Measurements from ENCODE around the gene FOXI1. TPM values are rescaled to one million over a fixed set of nuclear protein-coding genes. Genes with fewer than 3 reads are reported as not detected.
"Not testable (repeated sequence)": the region's sequence is repeated elsewhere in the genome, so short reads cannot be mapped to it uniquely, and the experiment has no call there.

Gene FOXI1
- total RNA-seq, 1 experiment from 2014 or later = 0.07 TPM

- no peak overlapping the region for H3K4me2 ChIP-seq (ENCODE audit: low read depth, low read length, poor library complexity, severe bottlenecking)
- no peak overlapping the region for H3K9ac ChIP-seq (ENCODE audit: low read length)
- no peaks in the 10 kb centered on the region for H3K79me2 ChIP-seq (ENCODE audit: low read length)
- no peaks in the 10 kb centered on the region for H3K9me3 ChIP-seq (ENCODE audit: low read length)
- no peaks in the 10 kb centered on the region for H3K9me2 ChIP-seq (replicated peaks; ENCODE audit: insufficient read depth, low read length)
- DNase-seq = no peak
- no peaks in the 10 kb centered on the region for H4K20me1 ChIP-seq (ENCODE audit: insufficient read depth, low read depth, low read length)
- H3K36me3 ChIP-seq (ENCODE audit: insufficient read depth, low read length) = peaks cover 36% of the 10 kb centered on the region
- no peak overlapping the region for H3K27ac ChIP-seq (ENCODE audit: low read length)
- H3K4me3 ChIP-seq (ENCODE audit: low read length) = no peak overlapping the region
- H3K4me1 ChIP-seq (ENCODE audit: low read length) = peaks cover 7% of the 10 kb centered on the region
- no peaks in the 10 kb centered on the region for H3K27me3 ChIP-seq (ENCODE audit: low read length)
- H2AFZ ChIP-seq (ENCODE audit: low read length) = no peak overlapping the region
These were observed 25.5 kb upstream of the FOXI1 start for GRCh38 chr5:170080217-170080616.

GRCh38 chr5:170080786-170081445, 24.8 kb upstream of the FOXI1 start:
- H3K9me3 ChIP-seq (ENCODE audit: low read length) = no peaks in the 10 kb centered on the region
- H3K4me1 ChIP-seq (ENCODE audit: low read length) = peaks cover 7% of the 10 kb centered on the region
- no peaks in the 10 kb centered on the region for H3K79me2 ChIP-seq (ENCODE audit: low read length)
- H3K4me2 ChIP-seq (ENCODE audit: low read depth, low read length, poor library complexity, severe bottlenecking) = no peak overlapping the region
- no peaks in the 10 kb centered on the region for H3K27me3 ChIP-seq (ENCODE audit: low read length)
- no peak overlapping the region for H3K27ac ChIP-seq (ENCODE audit: low read length)
- no peak for DNase-seq
- H3K9me2 ChIP-seq (replicated peaks; ENCODE audit: insufficient read depth, low read length) = no peaks in the 10 kb centered on the region
- H3K9ac ChIP-seq (ENCODE audit: low read length) = no peak overlapping the region
- no peak overlapping the region for H2AFZ ChIP-seq (ENCODE audit: low read length)
- peaks cover 36% of the 10 kb centered on the region; the same call in 1 of the 2 replicates for H3K36me3 ChIP-seq (ENCODE audit: insufficient read depth, low read length)
- no peaks in the 10 kb centered on the region for H4K20me1 ChIP-seq (ENCODE audit: insufficient read depth, low read depth, low read length)
- no peak overlapping the region for H3K4me3 ChIP-seq (ENCODE audit: low read length)

DNA sequence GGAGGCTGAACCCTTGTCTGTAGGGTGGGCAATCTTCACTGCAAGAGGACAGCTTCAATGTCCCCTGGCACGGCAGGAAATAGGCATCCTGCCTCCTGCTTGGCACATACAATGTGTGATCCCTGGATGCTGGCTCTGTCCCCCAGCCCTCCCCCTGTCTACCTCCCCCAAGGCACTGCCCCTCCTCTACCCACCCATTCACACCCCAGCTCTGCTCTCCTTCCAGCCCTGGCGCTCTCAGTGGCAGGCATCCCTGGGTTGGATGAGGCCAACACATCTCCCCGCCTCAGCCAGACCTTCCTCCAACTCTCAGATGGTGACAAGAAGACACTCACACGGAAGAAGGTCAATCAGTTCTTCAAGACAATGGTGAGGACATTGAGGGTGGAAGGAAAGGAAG, 24.1 kb upstream of the FOXI1 start:
- no peaks in the 10 kb centered on the region for H4K20me1 ChIP-seq (ENCODE audit: insufficient read depth, low read depth, low read length)
- H3K4me3 ChIP-seq (ENCODE audit: low read length) = no peak overlapping the region
- H3K9me2 ChIP-seq (replicated peaks; ENCODE audit: insufficient read depth, low read length) = no peaks in the 10 kb centered on the region
- peaks cover 34% of the 10 kb centered on the region; the same call in 1 of the 2 replicates for H3K36me3 ChIP-seq (ENCODE audit: insufficient read depth, low read length)
- DNase-seq = no peak
- no peak overlapping the region for H3K4me2 ChIP-seq (ENCODE audit: low read depth, low read length, poor library complexity, severe bottlenecking)
- no peak overlapping the region for H2AFZ ChIP-seq (ENCODE audit: low read length)
- no peaks in the 10 kb centered on the region for H3K79me2 ChIP-seq (ENCODE audit: low read length)
- H3K9me3 ChIP-seq (ENCODE audit: low read length) = no peaks in the 10 kb centered on the region
- H3K27ac ChIP-seq (ENCODE audit: low read length) = no peak overlapping the region
- peaks cover 7% of the 10 kb centered on the region for H3K4me1 ChIP-seq (ENCODE audit: low read length)
- no peaks in the 10 kb centered on the region for H3K27me3 ChIP-seq (ENCODE audit: low read length)
- H3K9ac ChIP-seq (ENCODE audit: low read length) = no peak overlapping the region

GRCh38 chr5:170082701-170083100, 23.0 kb upstream of the FOXI1 start:
- Histone ChIP-seq H3K36me3 (ENCODE audit: insufficient read depth, low read length) (peaks cover 34% of the 10 kb centered on the region; the same call in 1 of the 2 replicates), H4K20me1 (ENCODE audit: insufficient read depth, low read depth, low read length) (no peaks in the 10 kb centered on the region), H2AFZ (ENCODE audit: low read length) (no peak overlapping the region), H3K9me3 (ENCODE audit: low read length) (no peaks in the 10 kb centered on the region), H3K27me3 (ENCODE audit: low read length) (no peaks in the 10 kb centered on the region), H3K4me3 (ENCODE audit: low read length) (no peak overlapping the region), H3K9ac (ENCODE audit: low read length) (no peak overlapping the region), H3K4me2 (ENCODE audit: low read depth, low read length, poor library complexity, severe bottlenecking) (no peak overlapping the region), H3K79me2 (ENCODE audit: low read length) (no peaks in the 10 kb centered on the region), H3K27ac (ENCODE audit: low read length) (no peak overlapping the region), H3K4me1 (ENCODE audit: low read length) (peaks cover 7% of the 10 kb centered on the region), H3K9me2 (replicated peaks; ENCODE audit: insufficient read depth, low read length) (no peaks in the 10 kb centered on the region)
- no peak for DNase-seq

DNA sequence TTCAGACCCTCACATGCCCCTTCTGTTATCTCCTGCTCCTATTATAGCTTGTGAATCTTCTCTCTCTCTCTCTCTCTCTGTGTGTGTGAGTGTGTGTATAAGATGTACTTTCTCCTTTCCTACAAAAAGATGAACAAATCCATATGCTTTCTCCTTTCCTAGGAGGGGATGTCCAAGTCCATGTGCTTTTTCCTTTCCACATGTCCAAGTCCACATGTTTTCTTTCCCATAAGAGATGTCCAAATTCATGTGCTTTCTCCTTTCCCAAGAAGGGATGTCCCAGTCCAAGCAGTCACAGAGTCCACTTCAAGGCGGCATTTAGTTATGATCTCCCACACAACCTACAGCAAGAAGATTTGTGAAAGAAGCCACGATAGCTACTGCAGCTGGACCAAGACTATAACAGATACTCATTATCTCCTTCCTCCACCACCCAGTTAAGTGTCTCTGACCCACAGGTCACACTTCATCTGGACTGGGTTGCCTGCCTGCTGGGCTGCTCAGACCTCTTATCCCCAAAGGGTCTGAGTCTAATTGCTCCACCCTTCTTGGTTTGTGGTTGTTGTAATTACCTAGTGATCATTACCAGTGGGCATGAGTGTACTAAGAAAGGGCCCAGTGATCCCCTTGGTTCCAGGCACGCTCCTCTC, 18.4 kb upstream of the FOXI1 start:
- Histone ChIP-seq H3K4me1 (ENCODE audit: low read length) (peaks cover 7% of the 10 kb centered on the region), H3K36me3 (ENCODE audit: insufficient read depth, low read length) (peaks cover 17% of the 10 kb centered on the region; the same call in 1 of the 2 replicates), H2AFZ (ENCODE audit: low read length) (no peak overlapping the region), H3K9ac (ENCODE audit: low read length) (no peak overlapping the region), H3K27ac (ENCODE audit: low read length) (no peak overlapping the region), H3K4me2 (ENCODE audit: low read depth, low read length, poor library complexity, severe bottlenecking) (no peak overlapping the region), H3K9me3 (ENCODE audit: low read length) (no peaks in the 10 kb centered on the region), H3K4me3 (ENCODE audit: low read length) (no peak overlapping the region), H4K20me1 (ENCODE audit: insufficient read depth, low read depth, low read length) (no peaks in the 10 kb centered on the region), H3K9me2 (replicated peaks; ENCODE audit: insufficient read depth, low read length) (no peaks in the 10 kb centered on the region), H3K27me3 (ENCODE audit: low read length) (no peaks in the 10 kb centered on the region), H3K79me2 (ENCODE audit: low read length) (no peaks in the 10 kb centered on the region)
- DNase-seq = no peak

GRCh38 chr5:170092455-170093101, 13.1 kb upstream of the FOXI1 start:
- no peaks in the 10 kb centered on the region for H3K9me3 ChIP-seq (ENCODE audit: low read length)
- no peaks in the 10 kb centered on the region for H3K4me1 ChIP-seq (ENCODE audit: low read length)
- H3K27me3 ChIP-seq (ENCODE audit: low read length) = no peaks in the 10 kb centered on the region
- H4K20me1 ChIP-seq (ENCODE audit: insufficient read depth, low read depth, low read length) = no peaks in the 10 kb centered on the region
- no peaks in the 10 kb centered on the region for H3K79me2 ChIP-seq (ENCODE audit: low read length)
- no peak overlapping the region for H2AFZ ChIP-seq (ENCODE audit: low read length)
- DNase-seq = no peak
- no peak overlapping the region for H3K27ac ChIP-seq (ENCODE audit: low read length)
- H3K9ac ChIP-seq (ENCODE audit: low read length) = no peak overlapping the region
- no peak overlapping the region for H3K4me2 ChIP-seq (ENCODE audit: low read depth, low read length, poor library complexity, severe bottlenecking)
- no peaks in the 10 kb centered on the region for H3K9me2 ChIP-seq (replicated peaks; ENCODE audit: insufficient read depth, low read length)
- no peak overlapping the region for H3K4me3 ChIP-seq (ENCODE audit: low read length)
- H3K36me3 ChIP-seq (ENCODE audit: insufficient read depth, low read length) = no peaks in the 10 kb centered on the region

DNA sequence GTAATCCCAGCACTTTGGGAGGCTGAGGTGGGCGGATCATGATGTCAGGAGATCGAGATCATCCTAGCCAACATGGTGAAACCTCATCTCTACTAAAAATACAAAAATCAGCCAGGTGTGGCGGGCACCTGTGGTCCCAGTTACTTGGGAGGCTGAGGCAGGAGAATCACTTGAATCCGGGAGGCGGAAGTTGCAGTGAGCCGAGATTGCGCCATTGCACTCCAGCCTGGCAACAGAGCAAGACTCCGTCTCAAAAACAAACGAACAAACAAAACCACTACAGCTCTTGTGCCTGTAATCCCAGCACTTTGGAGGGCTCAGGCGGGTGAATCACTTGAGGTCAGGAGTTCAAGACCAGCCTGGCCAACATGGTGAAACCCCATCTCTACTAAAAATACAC, 11.4 kb upstream of the FOXI1 start:
- not testable (repeated sequence) for H3K9me3 ChIP-seq (ENCODE audit: low read length); H3K79me2 ChIP-seq (ENCODE audit: low read length); H2AFZ ChIP-seq (ENCODE audit: low read length); H3K9me2 ChIP-seq (replicated peaks; ENCODE audit: insufficient read depth, low read length); H4K20me1 ChIP-seq (ENCODE audit: insufficient read depth, low read depth, low read length); DNase-seq; H3K9ac ChIP-seq (ENCODE audit: low read length); H3K27me3 ChIP-seq (ENCODE audit: low read length); H3K4me1 ChIP-seq (ENCODE audit: low read length); H3K36me3 ChIP-seq (ENCODE audit: insufficient read depth, low read length); H3K27ac ChIP-seq (ENCODE audit: low read length); H3K4me3 ChIP-seq (ENCODE audit: low read length); H3K4me2 ChIP-seq (ENCODE audit: low read depth, low read length, poor library complexity, severe bottlenecking)

GRCh38 chr5:170095646-170096045, 10.1 kb upstream of the FOXI1 start:
- Histone ChIP-seq H3K79me2 (ENCODE audit: low read length) (no peaks in the 10 kb centered on the region), H2AFZ (ENCODE audit: low read length) (no peak overlapping the region), H3K4me1 (ENCODE audit: low read length) (peaks cover 10% of the 10 kb centered on the region), H3K27ac (ENCODE audit: low read length) (no peak overlapping the region), H3K36me3 (ENCODE audit: insufficient read depth, low read length) (no peaks in the 10 kb centered on the region), H3K9me2 (replicated peaks; ENCODE audit: insufficient read depth, low read length) (no peaks in the 10 kb centered on the region), H3K4me2 (ENCODE audit: low read depth, low read length, poor library complexity, severe bottlenecking) (no peak overlapping the region), H3K9me3 (ENCODE audit: low read length) (no peaks in the 10 kb centered on the region; the same call in 1 of the 2 replicates), H4K20me1 (ENCODE audit: insufficient read depth, low read depth, low read length) (no peaks in the 10 kb centered on the region), H3K27me3 (ENCODE audit: low read length) (no peaks in the 10 kb centered on the region), H3K4me3 (ENCODE audit: low read length) (no peak overlapping the region), H3K9ac (ENCODE audit: low read length) (no peak overlapping the region)
- DNase-seq = no peak

Data from Karpas-422 (cell line).